Activated CD4-positive, alpha-beta memory T cell treated with anti-CD3 and anti-CD28 coated beads for 36 hours (primary cell): ENCODE results near the gene FASTK. TPM values are rescaled to one million over a fixed set of nuclear protein-coding genes. Genes with fewer than 3 reads are reported as not detected.

ENCODE experiments used
- CTCF ChIA-PET: fragments of 350-600 bp; sonication (Branson Sonifier 250); formaldehyde crosslinking; loops from one replicate; lab custom pipeline; 2021; ENCODE audit warnings: antibody characterized with exemption, inconsistent platforms; lab: Charles Lee
- POLR2A ChIA-PET: fragments of 350-600 bp; sonication (Branson Sonifier 250); formaldehyde crosslinking; loops from one replicate; lab custom pipeline; 2021; ENCODE audit warnings: antibody characterized with exemption; lab: Charles Lee
- DNase-seq: peaks from one replicate; pipeline ENCODE4 v3.0.0-alpha.2; 2020
- H3K27ac Mint-ChIP-seq: one replicate; pipeline ENCODE4 v1.8.0; 2021; ENCODE audit warnings: mixed read lengths
- H3K27me3 Mint-ChIP-seq: one replicate; pipeline ENCODE4 v1.8.0; 2021; ENCODE audit warnings: mixed read lengths
- H3K36me3 Mint-ChIP-seq: one replicate; pipeline ENCODE4 v1.8.0; 2021; ENCODE audit warnings: mixed read lengths
- H3K4me1 Mint-ChIP-seq: one replicate; pipeline ENCODE4 v1.8.0; 2021; ENCODE audit warnings: low read depth, mixed read lengths
- H3K4me3 Mint-ChIP-seq: one replicate; pipeline ENCODE4 v1.8.0; 2021; ENCODE audit warnings: mild to moderate bottlenecking, mixed read lengths
- H3K9me3 Mint-ChIP-seq: one replicate; pipeline ENCODE4 v1.8.0; 2021; ENCODE audit warnings: mixed read lengths
- intact Hi-C: fragments of 100-400 bp; cut with micrococcal nuclease; formaldehyde crosslinking; loops from one replicate; pipeline ENCODE4 v1.15.1; 2023
- total RNA-seq, 2 experiments: library from RNA; stranded (reverse); gene quantifications; one replicate each; pipeline ENCODE4 v1.2.3, GENCODE V29; 2021

Gene FASTK
- total RNA-seq, 2 experiments from 2014 or later = 56.8 to 57.4 TPM

DNA sequence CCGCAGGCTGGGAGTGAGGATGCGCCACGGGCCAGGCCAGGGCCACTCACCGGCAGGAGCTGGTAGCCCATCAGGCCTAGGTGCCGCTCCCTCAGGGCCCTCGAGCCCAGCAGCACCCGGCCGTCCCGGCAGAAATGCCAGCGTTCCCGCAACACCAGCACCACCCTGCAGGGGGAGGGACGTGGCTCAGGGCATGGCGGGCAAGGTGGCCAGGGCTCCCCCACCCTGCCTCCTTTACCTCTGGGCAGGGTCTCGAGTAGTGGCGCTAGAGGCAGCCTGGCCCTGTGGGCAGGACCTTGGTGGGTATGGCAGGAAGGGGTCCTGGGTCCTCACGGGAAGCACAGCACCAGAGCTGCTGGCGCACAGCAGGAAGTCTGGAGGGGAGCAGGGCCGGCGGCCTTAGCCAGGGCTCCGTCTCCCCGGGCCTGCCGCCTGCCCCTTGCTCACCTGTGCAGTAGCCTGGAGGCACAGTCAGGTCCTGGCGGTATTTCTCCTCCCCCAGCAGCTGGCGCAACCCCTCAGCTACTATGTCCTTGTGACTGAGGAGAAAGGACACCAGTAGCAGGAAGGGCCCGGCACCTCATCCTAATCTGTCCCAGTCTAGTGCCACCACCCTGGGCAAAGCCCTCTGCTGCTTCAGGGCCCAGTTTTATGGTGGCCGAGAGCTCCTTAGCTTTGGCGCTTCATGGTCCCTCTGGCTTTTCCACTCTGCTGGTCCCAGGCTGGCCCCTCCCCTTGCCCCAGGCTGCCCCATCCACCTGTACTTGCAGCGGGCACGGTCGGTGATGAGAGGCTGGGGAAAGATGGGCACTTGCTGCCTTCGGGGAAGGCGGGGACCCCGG is 3.5 kb downstream of the FASTK start:
- no peaks in the 10 kb centered on the region for H3K9me3 Mint-ChIP-seq
- no peak for DNase-seq
- no peak overlapping the region for H3K27ac Mint-ChIP-seq
- no peak overlapping the region for H3K4me3 Mint-ChIP-seq
- POLR2A ChIA-PET = interaction anchor here (0.8 to 1.8 kb wide), 4 partner anchors 9 to 16 kb away, joined by 3 to 4 read pairs (median 3); partner anchors contain the start of gene AGAP3
- peaks cover 16% of the 10 kb centered on the region for H3K36me3 Mint-ChIP-seq
- no peaks in the 10 kb centered on the region for H3K27me3 Mint-ChIP-seq
- CTCF ChIA-PET = interaction anchor here (1.1 to 1.2 kb wide), 3 partner anchors 9 to 34 kb away, joined by 3 to 4 read pairs (median 4); no protein-coding TSS in a partner anchor
- H3K4me1 Mint-ChIP-seq = peaks cover 21% of the 10 kb centered on the region
- intact Hi-C loops = no loop called here

DNA sequence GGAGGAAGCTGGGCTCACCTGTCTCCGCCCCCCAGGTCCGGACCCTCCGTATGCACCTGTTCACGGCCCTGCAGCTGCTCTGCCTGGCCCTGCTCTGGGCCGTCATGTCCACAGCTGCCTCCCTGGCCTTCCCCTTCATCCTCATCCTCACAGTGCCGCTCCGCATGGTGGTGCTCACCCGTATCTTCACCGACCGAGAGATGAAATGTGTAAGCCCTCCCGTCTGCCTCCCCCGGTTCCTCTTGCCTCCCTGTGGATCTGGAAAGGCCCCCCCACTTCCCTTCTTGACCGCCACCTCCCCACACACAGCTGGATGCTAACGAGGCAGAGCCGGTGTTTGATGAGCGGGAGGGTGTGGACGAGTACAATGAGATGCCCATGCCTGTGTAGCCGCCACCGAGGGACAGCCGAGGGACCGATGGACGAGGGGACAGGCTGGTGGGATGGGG is 4.6 kb downstream of the FASTK start:
- peaks cover 16% of the 10 kb centered on the region for H3K4me1 Mint-ChIP-seq
- H3K9me3 Mint-ChIP-seq = no peaks in the 10 kb centered on the region
- CTCF ChIA-PET = no interaction called here
- H3K36me3 Mint-ChIP-seq = peaks cover 18% of the 10 kb centered on the region
- no peak overlapping the region for H3K27ac Mint-ChIP-seq
- H3K27me3 Mint-ChIP-seq = no peaks in the 10 kb centered on the region
- POLR2A ChIA-PET = interaction anchor here (1.1 kb wide), 1 partner anchor 8 kb away, joined by 3 read pairs; no protein-coding TSS in a partner anchor
- H3K4me3 Mint-ChIP-seq = no peak overlapping the region
- intact Hi-C loops = no loop called here
- no peak for DNase-seq

GRCh38 chr7:151075662-151075971 is 5.0 kb downstream of the FASTK start:
- H3K27ac Mint-ChIP-seq = no peak overlapping the region
- POLR2A ChIA-PET = no interaction called here
- peaks cover 21% of the 10 kb centered on the region for H3K36me3 Mint-ChIP-seq
- peaks cover 16% of the 10 kb centered on the region for H3K4me1 Mint-ChIP-seq
- intact Hi-C loops = no loop called here
- no peak overlapping the region for H3K4me3 Mint-ChIP-seq
- no peaks in the 10 kb centered on the region for H3K27me3 Mint-ChIP-seq
- DNase-seq = no peak
- H3K9me3 Mint-ChIP-seq = no peaks in the 10 kb centered on the region
- CTCF ChIA-PET = no interaction called here

DNA sequence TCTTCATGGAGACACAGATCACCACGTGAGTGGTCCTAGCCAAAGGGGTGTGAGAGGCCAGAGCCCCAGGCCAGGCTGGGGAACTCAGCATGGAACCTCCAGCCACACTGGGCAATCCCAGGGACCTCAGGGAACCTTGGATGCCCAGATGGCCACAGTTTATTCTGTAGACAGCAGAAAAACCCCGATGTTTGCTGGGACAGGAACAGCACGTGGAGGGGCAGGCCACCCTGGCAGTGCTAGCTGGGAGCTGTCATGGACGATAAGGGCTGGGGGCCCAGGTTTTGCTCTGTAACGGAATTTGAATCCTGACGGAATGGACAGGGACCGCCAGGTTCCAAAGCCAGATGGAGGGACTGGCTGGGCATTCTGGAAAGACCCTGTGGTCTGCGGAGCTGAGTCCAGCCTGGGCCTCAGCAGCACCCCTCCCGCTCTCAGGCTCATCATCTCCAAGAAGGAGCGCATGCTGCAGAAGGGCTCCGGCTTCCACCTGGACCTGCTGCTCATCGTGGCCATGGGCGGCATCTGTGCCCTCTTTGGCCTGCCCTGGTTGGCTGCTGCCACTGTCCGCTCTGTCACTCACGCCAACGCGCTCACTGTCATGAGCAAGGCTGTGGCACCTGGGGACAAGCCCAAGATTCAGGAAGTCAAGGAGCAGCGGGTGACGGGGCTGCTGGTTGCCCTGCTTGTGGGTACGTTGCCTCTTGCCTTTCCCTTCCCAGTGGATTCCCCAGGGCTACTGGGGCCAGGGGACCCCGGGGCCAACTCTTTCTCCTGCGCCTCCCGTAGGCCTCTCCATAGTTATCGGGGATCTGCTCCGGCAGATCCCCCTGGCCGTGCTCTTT is 5.6 kb downstream of the FASTK start:
- Mint-ChIP-seq H3K9me3 (no peaks in the 10 kb centered on the region), H3K27ac (peak overlapping the region; percentile 5), H3K27me3 (no peaks in the 10 kb centered on the region), H3K36me3 (peaks cover 22% of the 10 kb centered on the region), H3K4me1 (peaks cover 16% of the 10 kb centered on the region), H3K4me3 (no peak overlapping the region)
- ChIA-PET POLR2A (no interaction called here), CTCF (no interaction called here)
- intact Hi-C loops = no loop called here
- DNase-seq = no peak

GRCh38 chr7:151073990-151074389 is 6.6 kb downstream of the FASTK start:
- H3K27me3 Mint-ChIP-seq = no peaks in the 10 kb centered on the region
- no peak for DNase-seq
- ChIA-PET CTCF (no interaction called here), POLR2A (no interaction called here)
- intact Hi-C loops = no loop called here
- H3K36me3 Mint-ChIP-seq = peaks cover 25% of the 10 kb centered on the region
- peaks cover 7% of the 10 kb centered on the region for H3K4me1 Mint-ChIP-seq
- H3K9me3 Mint-ChIP-seq = no peaks in the 10 kb centered on the region
- no peak overlapping the region for H3K4me3 Mint-ChIP-seq
- H3K27ac Mint-ChIP-seq = no peak overlapping the region

GRCh38 chr7:151071032-151071866 is 9.4 kb downstream of the FASTK start:
- no peaks in the 10 kb centered on the region for H3K4me1 Mint-ChIP-seq
- no peak overlapping the region for H3K4me3 Mint-ChIP-seq
- H3K9me3 Mint-ChIP-seq = no peaks in the 10 kb centered on the region
- POLR2A ChIA-PET = interaction anchor here (1.3 kb wide), 1 partner anchor 11 kb away, joined by 4 read pairs; no protein-coding TSS in a partner anchor
- DNase-seq = no peak
- CTCF ChIA-PET = interaction anchor here (0.6 to 0.7 kb wide), 2 partner anchors 43 to 85 kb away, joined by 3 read pairs; partner anchors contain the start of gene ABCB8
- intact Hi-C loops = no loop called here
- peaks cover 26% of the 10 kb centered on the region for H3K36me3 Mint-ChIP-seq
- no peaks in the 10 kb centered on the region for H3K27me3 Mint-ChIP-seq
- no peak overlapping the region for H3K27ac Mint-ChIP-seq

- POLR2A ChIA-PET = interaction anchor here (1.3 kb wide), 1 partner anchor 10 kb away, joined by 4 read pairs; no protein-coding TSS in a partner anchor
- Mint-ChIP-seq H3K4me1 (no peaks in the 10 kb centered on the region), H3K9me3 (no peaks in the 10 kb centered on the region), H3K27ac (no peak overlapping the region), H3K4me3 (no peak overlapping the region), H3K36me3 (peaks cover 23% of the 10 kb centered on the region), H3K27me3 (no peaks in the 10 kb centered on the region)
- DNase-seq = no peak
- intact Hi-C loops = no loop called here
- CTCF ChIA-PET = interaction anchor here (0.6 kb wide), 1 partner anchor 42 kb away, joined by 3 read pairs; the partner anchor contains the start of gene ABCB8
These were observed 10.0 kb downstream of the FASTK start for GRCh38 chr7:151070574-151070960.

- ChIA-PET CTCF (no interaction called here), POLR2A (no interaction called here)
- no peak overlapping the region for H3K4me3 Mint-ChIP-seq
- H3K9me3 Mint-ChIP-seq = no peaks in the 10 kb centered on the region
- H3K4me1 Mint-ChIP-seq = no peaks in the 10 kb centered on the region
- intact Hi-C loops = no loop called here
- H3K27me3 Mint-ChIP-seq = no peaks in the 10 kb centered on the region
- H3K27ac Mint-ChIP-seq = no peak overlapping the region
- H3K36me3 Mint-ChIP-seq = peaks cover 26% of the 10 kb centered on the region
- DNase-seq = no peak
These were observed 10.6 kb downstream of the FASTK start for GRCh38 chr7:151069841-151070573.

DNA sequence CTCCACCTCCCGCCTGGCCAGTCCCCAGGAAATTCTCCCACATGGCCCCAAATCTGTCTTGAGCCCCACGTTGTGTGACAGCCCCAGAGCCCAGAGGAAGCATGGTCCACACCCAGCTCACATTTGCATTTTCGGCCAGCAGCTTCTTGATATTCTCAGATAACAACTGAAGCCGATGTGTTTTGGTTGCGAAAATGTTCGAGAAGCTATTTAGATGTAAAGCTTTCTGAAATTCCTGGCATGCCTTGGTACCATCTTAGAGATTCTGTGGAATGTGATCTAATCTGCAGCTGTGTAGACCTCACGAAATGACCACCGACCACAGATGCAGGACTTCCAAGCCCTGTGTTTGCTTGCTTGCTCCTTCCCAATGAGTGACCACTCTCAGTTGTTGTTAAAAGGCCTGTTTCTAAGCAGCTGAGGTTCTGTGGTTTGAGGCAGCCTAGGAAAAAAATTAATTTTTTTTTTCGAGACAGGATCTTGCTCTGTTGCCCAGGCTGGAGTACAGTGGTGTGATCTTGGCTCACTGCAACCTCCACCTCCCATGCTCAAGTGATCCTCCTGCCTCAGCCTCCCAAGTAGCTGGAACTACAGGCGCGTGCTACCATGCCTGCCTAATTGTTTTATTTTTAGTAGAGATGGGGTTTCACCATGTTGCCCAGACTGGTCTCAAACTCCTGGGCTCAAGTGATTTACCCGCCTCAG is 12.4 kb downstream of the FASTK start:
- no peak overlapping the region for H3K27ac Mint-ChIP-seq
- H3K4me3 Mint-ChIP-seq = no peak overlapping the region
- H3K27me3 Mint-ChIP-seq = no peaks in the 10 kb centered on the region
- ChIA-PET POLR2A (interaction anchor here (0.9 to 1.8 kb wide), 3 partner anchors 8 to 12 kb away, joined by 3 to 5 read pairs (median 4); partner anchors contain the start of gene FASTK), CTCF (interaction anchor here (0.6 to 1.3 kb wide), 5 partner anchors 9 to 56 kb away, joined by 3 read pairs; no protein-coding TSS in a partner anchor)
- intact Hi-C loops = no loop called here
- DNase-seq = no peak
- H3K36me3 Mint-ChIP-seq = peaks cover 24% of the 10 kb centered on the region
- H3K4me1 Mint-ChIP-seq = no peaks in the 10 kb centered on the region
- no peaks in the 10 kb centered on the region for H3K9me3 Mint-ChIP-seq

GRCh38 chr7:151066273-151066974 is 14.2 kb downstream of the FASTK start:
- Mint-ChIP-seq H3K27ac (no peak overlapping the region), H3K36me3 (peaks cover 21% of the 10 kb centered on the region), H3K27me3 (no peaks in the 10 kb centered on the region), H3K4me1 (peaks cover 3% of the 10 kb centered on the region), H3K4me3 (no peak overlapping the region), H3K9me3 (no peaks in the 10 kb centered on the region)
- intact Hi-C loops = no loop called here
- ChIA-PET CTCF (no interaction called here), POLR2A (interaction anchor here (1.7 to 1.8 kb wide), 2 partner anchors 12 to 14 kb away, joined by 4 to 5 read pairs; partner anchors contain the start of gene FASTK)
- no peak for DNase-seq
